GM18519 (cell line): Measurements from ENCODE around the gene DUOXA2.
"Not testable (repeated sequence)": the region's sequence is repeated elsewhere in the genome, so short reads cannot be mapped to it uniquely, and the experiment has no call there.

Experiments
- ATAC-seq: cut with Tn5 transposase; IDR thresholded peaks from one replicate; pipeline ENCODE4 v1.9.1; 2021; ENCODE audit warnings: mild to moderate bottlenecking, moderate library complexity; ENCODE audit not compliant: unreplicated experiment, low FRiP score

The DUOXA2 gene

DNA sequence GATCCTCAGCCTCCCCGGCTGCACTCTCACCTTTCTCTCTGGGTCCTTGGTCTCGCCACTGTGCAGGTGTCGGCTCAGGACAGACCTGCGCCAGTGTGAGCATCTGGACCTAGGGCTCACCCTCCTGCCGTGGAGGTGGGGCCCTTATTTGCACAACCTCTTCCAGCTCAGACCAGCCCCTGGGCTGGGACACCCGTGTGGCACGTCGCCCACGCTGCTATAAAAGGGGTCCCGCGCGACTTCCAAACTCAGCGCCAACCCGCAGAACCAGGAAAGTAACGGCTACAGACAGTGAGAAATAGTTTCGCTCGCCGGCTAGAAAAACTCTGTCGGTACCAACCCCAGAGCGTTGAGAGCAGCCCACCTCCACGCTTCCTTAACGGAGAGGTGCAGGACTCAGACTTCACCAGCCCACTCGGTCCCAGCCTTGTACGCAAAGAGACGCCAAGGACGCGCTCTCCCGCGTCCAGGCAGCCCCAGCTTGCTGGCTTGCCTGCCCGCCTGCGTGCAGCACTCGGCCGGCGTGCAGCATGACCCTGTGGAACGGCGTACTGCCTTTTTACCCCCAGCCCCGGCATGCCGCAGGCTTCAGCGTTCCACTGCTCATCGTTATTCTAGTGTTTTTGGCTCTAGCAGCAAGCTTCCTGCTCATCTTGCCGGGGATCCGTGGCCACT is at the start of gene DUOXA2, which contains the start of gene DUOX2:
DUOXA2 (plus strand) TSS at position 251 of the 675 bp plus-strand sequence; CDS start at position 531, 280 bp downstream.
DUOX2 (minus strand) TSS at position 97 of the 675 bp plus-strand sequence. CDS start 761 bp downstream, outside the sequence.
- ATAC-seq: no peak

DNA sequence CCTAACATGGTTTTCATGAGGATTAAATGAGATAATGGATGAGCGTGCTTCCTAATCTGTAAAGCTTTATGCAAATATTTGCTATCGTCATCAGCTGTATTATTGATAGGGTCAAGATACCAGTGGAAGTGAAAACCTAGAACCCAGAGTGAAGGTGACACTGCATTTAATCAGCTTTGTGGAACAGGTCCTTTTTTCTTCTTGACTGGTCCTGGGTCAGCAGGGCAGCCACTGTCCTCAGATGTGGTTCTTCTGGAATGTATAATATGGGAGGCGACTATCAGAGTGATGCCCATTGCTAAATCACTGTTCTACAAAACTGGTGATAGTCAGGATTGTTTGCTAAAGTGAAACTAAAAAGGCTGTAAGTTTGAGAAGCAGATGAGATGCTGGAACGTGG is 49.7 kb upstream of the DUOXA2 start:
- ATAC-seq: no peak

DNA sequence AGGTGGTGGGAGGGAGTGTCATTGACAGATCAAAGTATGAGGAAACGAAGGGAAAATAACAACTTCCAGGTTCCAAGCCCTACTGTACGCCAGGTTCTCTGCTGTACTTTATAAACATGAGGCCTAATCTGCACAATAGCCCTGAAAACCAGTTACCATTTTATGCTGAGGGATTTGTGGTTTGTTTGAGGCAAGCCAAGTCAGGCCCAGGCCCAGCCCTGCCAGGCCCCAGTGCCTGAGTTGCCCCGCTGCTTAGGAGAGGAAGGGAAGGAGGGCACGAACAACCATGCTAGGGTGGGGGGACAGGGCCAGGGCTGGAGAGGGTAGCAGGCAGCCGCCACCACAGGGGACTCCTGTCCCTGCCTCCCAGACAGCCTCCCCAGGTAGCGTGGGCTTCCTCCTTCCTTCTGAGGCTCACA is 44.2 kb upstream of the DUOXA2 start:
- not testable (repeated sequence) for ATAC-seq

DNA sequence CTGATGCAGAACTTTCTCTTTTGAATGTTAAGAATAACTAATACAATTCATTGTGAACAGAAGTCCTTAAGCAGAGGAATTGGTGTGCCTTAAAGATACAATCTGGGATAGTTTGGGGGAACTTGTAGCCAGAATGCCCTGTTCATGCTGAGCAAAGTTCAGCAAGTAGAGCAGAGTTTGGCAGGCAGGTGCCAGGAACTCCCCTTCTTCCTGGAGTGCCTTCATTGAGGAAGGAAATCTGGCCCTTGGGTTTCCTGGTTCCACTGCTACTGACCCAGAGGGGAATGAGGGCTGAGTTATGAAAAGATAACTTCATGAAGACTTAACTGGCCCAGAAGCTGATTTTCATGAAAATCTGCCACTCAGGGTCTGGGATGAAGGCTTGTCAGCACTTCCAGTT is 40.5 kb upstream of the DUOXA2 start:
- ATAC-seq: not testable (repeated sequence)

DNA sequence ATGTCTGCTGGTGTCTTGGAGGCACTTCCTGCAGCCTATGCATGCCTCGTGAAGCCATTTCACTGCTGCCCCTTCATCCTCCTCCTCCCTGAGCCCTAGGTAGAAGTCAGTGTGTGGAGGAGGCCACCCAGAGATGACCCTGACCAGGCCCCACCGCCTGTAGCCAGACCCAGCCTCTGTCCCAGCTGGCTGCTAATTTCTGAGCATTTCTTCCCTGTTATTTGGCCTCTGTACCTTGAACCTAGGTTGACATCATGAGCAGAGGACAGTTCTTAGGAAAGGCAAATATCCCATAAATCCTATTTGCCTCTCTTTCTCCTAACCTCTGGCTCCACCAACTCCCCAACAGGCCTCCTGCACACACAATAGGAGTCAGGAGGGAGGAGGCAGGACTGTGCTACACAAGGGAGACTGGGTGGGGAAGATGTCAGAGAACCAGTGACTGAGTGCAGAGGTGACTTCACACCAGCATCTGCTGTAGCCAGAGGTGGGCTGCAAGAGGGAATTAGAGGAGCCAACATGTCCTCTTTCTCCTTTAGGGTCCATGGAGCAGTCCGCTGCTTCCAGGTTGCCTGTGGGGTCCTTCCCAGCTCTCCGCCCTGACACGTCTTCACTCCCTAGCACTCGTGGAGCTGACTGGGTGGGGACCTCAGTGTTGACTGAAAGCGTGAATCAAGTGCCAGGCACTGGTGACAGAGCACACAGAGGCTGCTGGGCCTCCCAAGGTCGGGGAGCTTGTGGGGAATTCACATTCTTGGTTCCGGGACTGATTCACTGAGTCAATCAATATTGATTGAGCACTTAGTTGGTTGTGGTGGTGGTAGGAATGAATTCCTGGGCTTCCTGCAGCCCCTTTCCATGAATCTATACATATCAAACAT is 38.4 kb upstream of the DUOXA2 start:
- not testable (repeated sequence) for ATAC-seq

DNA sequence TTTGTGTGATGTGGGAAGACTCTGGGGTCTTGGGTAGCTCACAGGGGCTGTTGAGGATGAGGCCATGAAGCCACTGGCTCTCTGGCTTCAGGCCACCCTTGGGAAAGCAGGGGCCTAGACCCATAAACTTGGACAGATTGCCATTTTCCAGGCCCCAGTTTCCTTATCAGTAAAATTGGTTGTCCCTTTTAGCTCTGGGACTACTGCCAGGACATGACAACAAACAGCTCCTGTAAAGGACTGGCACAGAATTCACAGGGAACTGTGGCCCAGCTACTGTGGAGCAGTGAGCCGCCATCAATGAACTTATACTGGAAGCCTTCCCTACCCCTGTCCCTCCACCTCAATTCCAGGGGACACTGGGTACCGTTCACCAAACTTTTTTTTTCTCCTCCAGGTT is 36.7 kb upstream of the DUOXA2 start:
- ATAC-seq: not testable (repeated sequence)

DNA sequence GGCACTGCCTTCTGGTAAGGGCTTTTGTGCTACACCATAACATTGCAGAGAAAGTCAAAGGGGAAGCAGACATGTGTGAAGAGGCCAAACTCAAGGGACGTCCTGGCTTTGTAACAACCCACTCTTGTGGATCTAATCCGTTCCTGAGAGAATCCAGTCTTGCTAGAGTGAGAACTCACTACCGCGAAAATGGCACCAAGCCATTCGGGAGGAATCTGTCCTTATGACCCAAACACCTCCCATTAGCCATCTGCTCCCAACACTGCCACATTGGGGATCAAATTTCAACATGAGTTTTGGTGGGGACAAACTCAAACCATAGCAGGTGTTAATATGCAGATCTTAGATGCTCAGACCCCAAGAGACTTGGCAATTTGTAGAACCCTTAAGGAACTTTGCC is 34.9 kb upstream of the DUOXA2 start:
- ATAC-seq: not testable (repeated sequence)

DNA sequence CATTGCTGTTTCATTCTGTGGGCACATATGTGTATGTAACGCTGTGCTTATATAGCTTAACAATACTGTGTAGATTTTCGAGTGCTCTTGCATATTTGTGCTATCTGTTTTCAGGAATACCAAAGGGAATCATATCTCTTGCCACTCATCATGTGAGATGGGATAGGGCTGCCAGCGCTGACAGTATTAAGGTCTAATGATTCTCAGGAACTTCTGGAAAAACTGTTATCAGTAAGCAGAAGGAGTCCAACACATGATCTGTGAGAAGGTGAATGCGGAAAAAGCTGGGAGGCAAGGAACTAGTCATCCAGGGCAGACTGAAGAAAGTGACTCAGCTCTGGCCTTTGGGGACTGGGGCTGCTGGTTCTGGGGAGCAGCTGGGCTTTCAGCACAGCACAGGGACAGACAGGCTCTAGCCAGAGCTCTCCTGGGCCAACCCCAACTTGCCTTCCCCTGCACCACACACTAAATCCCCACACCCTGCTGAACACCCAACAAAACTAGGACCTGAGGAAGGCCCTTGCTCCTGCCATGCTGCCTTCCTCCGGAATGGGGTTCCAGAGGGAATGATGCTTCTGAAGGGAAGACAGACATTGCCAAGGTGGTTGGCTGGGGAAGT is 34.4 kb upstream of the DUOXA2 start:
- not testable (repeated sequence) for ATAC-seq

DNA sequence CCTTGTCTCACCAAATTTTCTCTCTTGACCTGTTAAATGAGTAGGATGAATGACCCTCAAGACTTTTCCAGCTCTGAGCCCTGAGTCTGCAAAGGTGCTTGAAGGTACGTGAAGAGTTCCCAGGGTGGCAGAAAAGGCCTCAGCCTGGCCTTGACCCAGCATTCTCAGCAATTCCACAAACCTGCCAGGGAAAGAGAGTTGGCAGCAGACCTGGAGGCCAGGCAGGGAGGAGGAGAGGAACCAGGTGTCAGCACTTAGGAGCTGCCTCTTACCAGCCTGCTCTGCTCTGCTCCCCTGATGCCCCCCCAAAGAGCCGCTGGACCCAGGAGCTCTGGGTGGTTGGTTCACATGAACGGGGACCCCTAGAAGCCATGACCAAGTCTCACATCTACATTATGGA is 33.5 kb upstream of the DUOXA2 start:
- not testable (repeated sequence) for ATAC-seq

DNA sequence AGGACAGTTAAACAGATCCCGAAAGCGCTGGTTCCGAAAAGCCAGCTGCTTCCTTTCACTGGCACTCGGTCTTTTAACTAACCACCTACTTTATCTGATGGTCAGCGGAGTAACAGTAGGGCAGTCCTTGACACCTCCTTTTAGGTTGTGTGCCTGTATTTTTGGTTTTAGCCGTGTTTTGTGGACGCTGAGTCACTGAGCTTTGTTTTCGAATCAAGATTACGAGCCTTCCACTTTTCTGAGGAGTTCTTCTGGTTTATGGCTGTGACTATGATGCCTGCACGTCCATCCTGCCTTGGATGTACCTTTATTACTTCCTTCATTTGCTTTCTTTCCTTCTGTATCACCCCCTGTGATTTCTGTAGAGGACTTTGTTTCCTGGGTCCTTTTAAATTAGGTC is 31.7 kb upstream of the DUOXA2 start:
- not testable (repeated sequence) for ATAC-seq

DNA sequence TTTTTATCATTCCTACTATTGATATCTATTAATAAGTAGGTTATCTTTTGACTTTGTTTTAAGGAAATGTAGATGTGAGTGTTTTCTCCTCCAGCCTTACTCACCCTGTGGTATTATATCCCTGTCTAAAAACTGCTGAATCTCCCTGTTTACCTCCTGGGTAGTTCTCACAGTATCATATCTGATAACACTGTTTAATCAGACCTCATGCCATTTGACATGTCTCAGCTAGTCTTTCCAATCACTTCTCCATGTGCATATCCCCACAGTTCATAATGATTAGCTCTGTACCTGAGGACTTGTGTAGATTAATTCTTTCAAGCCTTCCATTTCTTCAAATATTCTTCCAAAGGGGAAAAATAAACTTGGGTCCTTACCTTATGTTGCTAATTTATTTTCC is 30.9 kb upstream of the DUOXA2 start:
- ATAC-seq: no peak

DNA sequence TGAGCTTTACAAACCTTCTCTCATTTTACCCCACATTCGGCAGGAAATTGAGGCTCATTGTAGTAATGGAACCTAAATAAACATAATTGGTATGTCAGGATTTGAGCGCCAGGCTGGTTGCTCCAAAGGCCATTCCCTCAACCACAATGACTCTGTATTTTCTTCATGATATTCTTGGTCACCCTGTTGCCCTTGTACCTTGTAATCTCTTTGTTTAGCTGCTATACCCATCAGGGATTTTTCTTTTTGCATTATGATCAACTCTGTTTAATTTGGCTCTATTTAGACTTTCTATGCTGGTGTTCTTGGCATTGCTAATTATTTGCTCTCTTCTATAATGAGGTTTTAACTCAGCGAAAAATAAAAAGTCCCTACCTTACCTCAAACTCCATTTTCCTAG is 30.0 kb upstream of the DUOXA2 start:
- ATAC-seq: no peak

DNA sequence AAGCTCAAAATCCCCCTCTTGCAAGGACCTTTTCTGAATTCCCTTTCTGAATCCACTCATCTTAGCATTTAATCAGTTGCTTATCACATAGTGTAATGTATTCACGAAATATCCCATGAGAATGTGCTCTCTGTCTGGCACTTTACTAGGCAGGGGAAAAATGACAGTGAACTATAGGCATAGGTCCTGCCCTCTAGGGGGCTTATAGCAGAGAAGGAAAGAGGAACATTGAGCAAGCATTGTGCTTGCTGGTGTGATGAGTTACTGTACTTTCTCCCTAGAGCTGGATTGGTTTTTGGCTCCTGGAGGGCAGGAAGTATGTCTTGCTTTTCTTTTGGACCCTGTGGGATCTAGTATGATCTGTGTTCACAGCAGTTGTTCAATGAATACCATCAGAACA is 26.6 kb upstream of the DUOXA2 start:
- ATAC-seq: no peak

DNA sequence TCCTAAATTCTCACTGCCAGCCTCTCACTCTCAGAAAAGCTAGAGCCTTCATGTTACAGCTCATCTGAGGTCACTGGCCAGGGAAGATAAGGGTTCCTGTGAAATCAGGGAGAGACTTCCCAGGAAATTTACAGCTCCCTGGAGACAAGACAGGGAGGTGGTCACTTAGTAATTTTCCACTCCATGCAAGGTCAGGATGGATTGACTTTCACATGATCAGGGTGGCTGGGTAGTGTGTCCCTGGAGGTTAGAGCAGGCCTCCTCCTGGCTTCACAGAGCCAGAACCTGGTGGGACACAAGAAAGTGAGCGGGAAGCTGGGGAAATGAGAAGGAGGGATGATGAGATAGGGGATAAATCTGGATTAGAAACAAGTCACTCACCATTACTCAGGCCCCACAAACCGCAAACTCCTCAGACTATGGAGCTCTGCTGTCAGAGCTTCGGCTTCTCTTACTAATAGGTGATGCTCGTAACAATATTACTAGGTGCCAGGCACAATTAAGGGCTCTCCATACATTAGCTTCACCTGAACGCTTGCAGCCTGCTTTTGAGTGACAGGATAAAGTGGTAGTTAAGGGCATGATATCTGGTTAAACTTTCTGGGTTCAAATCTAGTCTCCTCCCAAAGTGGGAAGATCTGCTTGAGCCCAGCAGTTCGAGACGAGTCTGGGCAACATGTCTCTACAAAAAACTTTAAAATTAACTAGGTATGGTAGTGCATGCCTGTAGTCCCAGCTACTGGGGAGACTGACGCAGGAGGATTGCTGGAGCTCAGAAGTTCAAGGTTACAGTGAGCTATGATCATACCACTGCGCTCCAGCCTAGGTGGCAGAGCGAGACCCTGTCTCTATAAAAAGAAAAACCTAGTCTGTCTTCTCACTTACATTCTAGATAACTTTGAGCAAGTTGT is 25.1 kb upstream of the DUOXA2 start:
- no peak for ATAC-seq

DNA sequence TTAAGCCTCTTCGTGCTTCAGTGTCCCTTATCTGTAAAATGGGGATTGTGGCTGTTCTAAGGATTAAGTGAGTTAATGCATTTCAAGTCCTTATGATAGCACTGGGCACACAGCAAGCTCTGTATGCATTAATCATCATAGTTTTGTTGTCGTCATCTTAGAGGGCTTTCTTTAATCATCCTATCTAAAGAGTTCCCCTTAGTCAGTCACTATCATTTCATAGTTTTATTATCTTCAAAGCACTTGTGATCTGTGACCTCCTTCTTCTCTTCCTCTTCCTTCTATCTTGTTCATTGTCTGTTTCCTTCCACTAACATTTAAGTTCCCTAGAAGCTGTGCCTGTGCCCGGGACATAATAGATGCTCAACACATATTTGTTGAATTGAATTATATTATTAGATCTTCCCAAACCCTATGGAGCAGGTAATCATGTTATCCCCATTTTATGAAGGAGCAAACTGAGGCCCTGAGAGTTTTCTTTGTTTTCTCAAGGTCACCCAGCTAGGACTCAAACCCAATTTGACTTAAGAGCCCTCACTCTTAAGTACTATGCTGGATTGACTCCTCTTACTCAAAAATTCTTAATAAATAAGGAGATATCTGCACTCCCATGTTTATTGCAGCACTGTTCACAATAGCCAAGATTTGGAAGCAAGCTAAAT is 24.3 kb upstream of the DUOXA2 start:
- ATAC-seq: no peak

DNA sequence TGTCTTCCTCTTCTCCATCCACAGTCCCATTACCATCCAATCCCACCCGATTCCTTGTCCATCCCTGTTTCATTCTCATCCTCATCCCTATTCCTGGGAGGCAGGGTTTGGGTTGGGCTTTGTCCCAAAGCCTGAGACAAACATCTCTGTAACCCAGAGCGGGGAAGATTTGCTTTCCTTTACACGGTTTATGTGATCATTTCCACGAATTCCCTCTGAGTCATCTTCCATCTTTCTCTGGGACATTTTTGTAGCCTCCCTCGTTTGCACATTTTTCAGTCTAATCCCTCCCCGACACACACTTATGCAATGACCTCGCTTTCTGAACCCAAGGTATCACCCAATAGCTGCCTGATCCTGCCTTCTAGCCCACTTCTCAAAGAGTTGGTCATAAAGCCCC is 23.0 kb upstream of the DUOXA2 start:
- ATAC-seq: no peak

DNA sequence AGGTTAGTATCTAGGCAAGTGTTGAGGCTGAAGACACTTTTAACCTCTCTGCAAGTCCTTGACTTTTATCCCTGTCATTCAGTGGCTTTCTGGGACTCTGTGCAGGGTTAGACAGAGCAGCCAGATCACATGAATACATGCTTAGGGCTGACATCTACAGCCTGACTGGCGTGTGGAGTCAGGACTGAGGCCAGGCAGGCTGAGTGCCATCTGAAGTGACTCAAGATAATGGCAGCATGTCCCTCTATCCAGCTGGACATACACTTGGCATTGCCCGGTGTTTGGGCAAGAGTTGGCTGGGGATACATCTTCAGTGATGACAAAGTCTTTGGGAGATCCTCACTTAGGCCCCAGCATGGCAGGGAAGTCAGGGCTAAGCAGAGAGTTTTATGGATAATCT is 22.6 kb upstream of the DUOXA2 start:
- ATAC-seq: no peak

DNA sequence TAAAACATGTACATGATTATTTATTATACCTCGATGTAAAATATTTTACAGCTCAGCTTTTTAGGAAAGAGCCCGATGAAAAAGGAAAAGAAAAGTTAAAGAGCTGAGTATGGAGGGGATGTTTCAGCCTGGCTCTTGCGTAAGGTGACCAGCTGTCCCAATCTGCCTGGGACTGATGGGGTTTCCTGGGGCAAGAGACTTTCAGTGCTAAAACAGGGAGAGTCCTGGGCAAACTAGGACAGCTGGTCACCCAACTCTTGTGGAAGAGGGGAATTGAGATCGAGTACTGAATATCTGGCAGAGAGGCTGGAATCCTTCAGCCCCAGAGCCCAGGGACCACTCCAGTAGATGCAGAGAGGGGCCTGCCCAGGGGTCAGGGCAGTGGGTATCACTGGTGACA is 21.1 kb upstream of the DUOXA2 start:
- ATAC-seq: no peak

DNA sequence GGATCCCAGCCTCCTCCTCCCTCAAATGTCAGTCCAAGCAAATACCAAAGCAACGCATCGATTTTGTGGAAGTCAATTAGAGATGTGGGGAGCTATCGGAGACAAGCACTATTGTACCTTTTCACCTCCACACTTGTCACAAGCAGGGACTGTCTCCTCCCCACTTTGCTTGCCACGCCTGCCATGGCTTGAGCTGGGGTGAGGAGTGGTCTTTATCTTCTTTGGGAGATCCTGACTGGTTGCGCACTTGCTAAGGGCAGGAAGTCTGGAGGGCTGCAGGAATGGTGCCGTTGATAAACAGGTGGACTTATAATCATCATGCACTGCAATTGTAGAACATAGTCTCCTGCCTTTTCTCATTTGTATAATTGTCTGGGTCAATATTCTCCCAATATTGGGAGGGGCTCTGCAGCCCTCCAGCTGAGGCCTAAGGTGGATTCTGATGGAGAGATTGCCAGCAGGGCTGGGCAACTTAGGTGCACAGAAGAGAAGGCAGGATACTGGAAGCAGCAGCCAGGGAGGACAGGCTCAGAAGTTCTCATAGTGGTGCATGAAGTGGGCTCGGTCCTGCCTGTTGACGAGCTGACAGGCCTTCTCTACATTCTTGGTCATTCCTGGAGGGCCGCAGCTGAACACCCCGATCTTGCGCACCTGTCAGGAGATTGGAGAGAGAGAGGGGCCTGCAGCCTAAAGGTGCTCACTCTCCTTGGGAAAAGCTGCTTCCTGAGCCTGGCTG is 20.3 kb upstream of the DUOXA2 start:
- ATAC-seq: no peak
